HepG2 (cell line): ENCODE data around the gene CACNA2D1. TPM values are rescaled to one million over a fixed set of nuclear protein-coding genes. Genes with fewer than 3 reads are reported as not detected.

ENCODE experiments used
- ATAC-seq: fragments of 200-7000 bp; cut with Tn5 transposase; 3 replicates; pipeline ENCODE4 v1.9.1; 2020; ENCODE audit warnings: mild to moderate bottlenecking, moderate library complexity
- BruUV-seq: library from RNA; stranded (reverse); fragments of 400-500 nt; replicated peaks from 2 replicates; lab custom pipeline; 2021; lab: Mats Ljungman, UMichigan
- CTCF ChIA-PET: fragments of 300-600 bp; formaldehyde crosslinking; extraction: SDS; loops from one replicate; lab custom pipeline; 2021; ENCODE audit warnings: low total read pairs, inconsistent platforms, low intra/inter-chr PET ratio; lab: Yijun Ruan, JAX
- POLR2A ChIA-PET: fragments of 350-600 bp; sonication (Branson Sonifier 250); formaldehyde crosslinking; loops from one replicate; lab custom pipeline; 2020; ENCODE audit warnings: antibody characterized with exemption, inconsistent platforms; lab: Yijun Ruan, JAX
- DNase-seq: peaks from one replicate; pipeline ENCODE4 v3.0.0-alpha.2; 2015; ENCODE audit warnings: low spot score
- FAIRE-seq: peaks from 3 replicates; lab custom pipeline; 2011; peaks lifted over from hg19 to GRCh38; lab: Jason Lieb, UNC
- H2AFZ ChIP-seq: one replicate; pipeline ENCODE4 v1.6.1; 2011; ENCODE audit warnings: low read length, inconsistent platforms
- H3K27ac ChIP-seq: fragments of 300-600 bp; 3 replicates; pipeline ENCODE4 v1.8.0; 2011; ENCODE audit warnings: mixed run types, mild to moderate bottlenecking, mixed read lengths, low read length, inconsistent platforms; ENCODE audit not compliant: insufficient read depth; ENCODE audit errors: extremely low read length
- H3K27me3 ChIP-seq, 2 experiments: fragments of 200-600 bp in 1 of 2; 2 replicates in 1 of 2; 3 replicates in 1 of 2; pipeline versions ENCODE4 v1.6.0 to v1.8.0; 2011; ENCODE audit warnings: low read length in 2 of 2, mild to moderate bottlenecking in 2 of 2, moderate library complexity in 2 of 2, inconsistent platforms in 1 of 2; ENCODE audit not compliant: insufficient read depth in 2 of 2, control insufficient read depth in 1 of 2
- H3K36me3 ChIP-seq, 2 experiments: fragments of 200-600 bp in 1 of 2; replicated peaks in 1 of 2; 2 replicates in 1 of 2; 3 replicates in 1 of 2; pipeline versions ENCODE4 v1.5.1 to v1.8.0; 2011; ENCODE audit warnings: low read length in 2 of 2, inconsistent platforms in 1 of 2; ENCODE audit not compliant: insufficient read depth in 2 of 2, control insufficient read depth in 1 of 2
- H3K4me1 ChIP-seq: 2 replicates; pipeline ENCODE4 v1.5.1; 2012; ENCODE audit warnings: low read length, inconsistent platforms; ENCODE audit not compliant: insufficient read depth
- H3K4me2 ChIP-seq: 2 replicates; pipeline ENCODE4 v1.6.0; 2011; ENCODE audit warnings: low read depth, low read length, inconsistent platforms
- H3K4me3 ChIP-seq, 3 experiments: fragments of 200-600 bp in 1 of 3; sonication (generic), shearing (Covaris generic) in 1 of 3; replicated peaks in 1 of 3; 2 replicates each; pipeline ENCODE4 v1.5.1; 2011 to 2016; ENCODE audit warnings: low read length in 3 of 3, inconsistent platforms in 2 of 3, low read depth in 2 of 3, mild to moderate bottlenecking in 2 of 3, control low read depth in 1 of 3, mixed read lengths in 1 of 3; ENCODE audit not compliant: insufficient read depth in 1 of 3
- H3K79me2 ChIP-seq: one replicate; pipeline ENCODE4 v1.6.1; 2011; ENCODE audit warnings: low read length, inconsistent platforms; ENCODE audit not compliant: insufficient read depth
- H3K9ac ChIP-seq: 2 replicates; pipeline ENCODE4 v1.6.0; 2011; ENCODE audit warnings: mild to moderate bottlenecking, low read depth, low read length, inconsistent platforms; ENCODE audit not compliant: insufficient read depth
- H3K9me3 ChIP-seq: 2 replicates; pipeline ENCODE4 v1.5.1; 2012; ENCODE audit warnings: mild to moderate bottlenecking, low read length
- H4K20me1 ChIP-seq: 2 replicates; pipeline ENCODE4 v1.6.0; 2011; ENCODE audit warnings: inconsistent platforms, mild to moderate bottlenecking, low read length, moderate library complexity; ENCODE audit not compliant: insufficient read depth
- GATA4 ChIP-seq: sonication (generic); IDR thresholded peaks from 2 replicates; pipeline ENCODE4 v1.6.1; 2016; ENCODE audit warnings: antibody characterized with exemption, low read depth, borderline replicate concordance
- HMGA1 ChIP-seq: sonication (generic); formaldehyde crosslinking; conservative IDR thresholded peaks from 2 replicates; pipeline ENCODE4 v1.4.0; 2020; ENCODE audit warnings: missing genetic modification reagents
- HMGXB3 ChIP-seq: sonication (generic); formaldehyde crosslinking; IDR thresholded peaks from 2 replicates; pipeline ENCODE4 v1.4.0; 2020; ENCODE audit warnings: missing genetic modification reagents, borderline replicate concordance
- KDM5B ChIP-seq: sonication (generic); formaldehyde crosslinking; IDR thresholded peaks from 2 replicates; pipeline ENCODE4 v1.4.0; 2020; ENCODE audit warnings: missing genetic modification reagents, mild to moderate bottlenecking, borderline replicate concordance
- MTERF4 ChIP-seq: sonication (generic); formaldehyde crosslinking; IDR thresholded peaks from 2 replicates; pipeline ENCODE4 v1.8.0; 2023; ENCODE audit warnings: mild to moderate bottlenecking, missing genetic modification reagents
- MTF1 ChIP-seq: sonication (generic); formaldehyde crosslinking; IDR thresholded peaks from 2 replicates; pipeline ENCODE4 v1.5.0; 2020; ENCODE audit warnings: missing genetic modification reagents
- PITX1 ChIP-seq: sonication (generic); formaldehyde crosslinking; IDR thresholded peaks from 2 replicates; pipeline ENCODE4 v1.5.1; 2020; ENCODE audit warnings: mild to moderate bottlenecking, missing genetic modification reagents
- POGZ ChIP-seq: sonication (generic); formaldehyde crosslinking; IDR thresholded peaks from 2 replicates; pipeline ENCODE4 v1.4.0; 2020; ENCODE audit warnings: mild to moderate bottlenecking, missing genetic modification reagents
- SAP130 ChIP-seq: IDR thresholded peaks from 2 replicates; pipeline ENCODE4 v1.6.1; 2016; ENCODE audit warnings: low read depth
- THYN1 ChIP-seq: sonication (generic); formaldehyde crosslinking; IDR thresholded peaks from 2 replicates; pipeline ENCODE4 v1.8.1; 2023; ENCODE audit warnings: low read depth, mild to moderate bottlenecking, moderate library complexity, missing genetic modification reagents, borderline replicate concordance
- WGBS: methylation state at CpG from one replicate; pipeline ENCODE4 v1.1.6; 2017; ENCODE audit warnings: low lambda C conversion rate; 5-methylcytosine and 5-hydroxymethylcytosine counted together
- in situ Hi-C: cut with HindIII; loops from 2 replicates; pipeline ENCODE4 v1.10.0; 2017; ENCODE audit warnings: low pct_unique_long_range_greater_than_20kb; ENCODE audit not compliant: extremely low pct_ligation_motif_present
- intact Hi-C: fragments of 100-400 bp; cut with micrococcal nuclease; formaldehyde crosslinking; loops from one replicate; pipeline ENCODE4 v1.10.0; 2022; ENCODE audit not compliant: unreplicated experiment
- polyA plus RNA-seq, 8 experiments: library from polyadenylated mRNA; depleted of rRNA in 3 of 8; stranded (reverse) in 7 of 8; unstranded in 1 of 8; fragments of >200 nt; fragmentation: Illumina TruSeq in 4 of 8; extraction: Trizol in 4 of 8; gene quantifications; 2 replicates each; pipeline versions ENCODE4 v1.2.1 to v1.2.3, GENCODE V29; 2011 to 2016; ENCODE audit warnings: low read depth in 4 of 8, missing spikeins in 1 of 8, mixed read lengths in 1 of 8; ENCODE audit not compliant: insufficient read depth in 1 of 8
- total RNA-seq, 5 experiments: library from RNA; depleted of rRNA; stranded (reverse); fragments of >200 nt; fragmentation: Illumina TruSeq; extraction: Trizol; gene quantifications; 2 replicates each; pipeline ENCODE4 v1.2.3, GENCODE V29; 2016; ENCODE audit warnings: low read depth in 1 of 5
- TF ChIP-seq, protein P1 (sequence below): sonication (generic); formaldehyde crosslinking; conservative IDR thresholded peaks from 2 replicates; pipeline ENCODE4 v1.8.1; 2023; ENCODE audit warnings: missing genetic modification reagents
- TF ChIP-seq, protein P2 (sequence below): sonication (generic); formaldehyde crosslinking; IDR thresholded peaks from 2 replicates; pipeline ENCODE4 v1.5.0; 2020; ENCODE audit warnings: mild to moderate bottlenecking, missing genetic modification reagents, moderate library complexity
- TF ChIP-seq, protein P3 (sequence below): IDR thresholded peaks from 2 replicates; pipeline ENCODE4 v1.6.1; 2016

Gene CACNA2D1
- total and polyA plus RNA-seq, 2 of the 13 experiments (the other 11 are each of a cell fraction or from before 2014, with no cell fraction given), result not detected

DNA sequence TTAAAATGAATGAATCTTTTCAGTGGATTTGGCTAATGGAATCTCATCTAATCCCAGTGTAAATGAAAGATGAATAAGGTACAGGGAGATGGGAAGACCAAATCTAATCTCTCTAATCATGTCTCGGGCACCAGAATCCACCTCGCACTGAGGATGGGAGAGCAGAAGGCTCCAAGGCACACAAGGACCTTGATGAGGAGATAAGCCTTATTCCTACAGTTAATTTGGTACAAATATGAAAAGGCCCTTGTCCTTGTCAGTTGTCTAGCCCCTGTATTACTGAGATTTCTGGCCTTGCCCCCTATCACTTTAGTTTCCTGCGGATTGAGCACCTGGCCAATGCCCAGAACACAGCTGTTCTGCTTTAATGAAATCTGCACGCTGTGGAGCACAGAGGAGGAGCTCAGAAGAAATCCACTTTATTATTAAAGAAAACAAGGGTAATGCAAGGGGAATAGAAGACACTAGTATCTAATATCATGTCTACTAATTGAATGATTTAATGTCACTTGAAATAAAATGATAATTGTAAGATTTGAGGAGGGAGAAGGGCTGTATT is 352.4 kb downstream of the CACNA2D1 start (continued):
- TF ChIP-seq, protein P1, sequence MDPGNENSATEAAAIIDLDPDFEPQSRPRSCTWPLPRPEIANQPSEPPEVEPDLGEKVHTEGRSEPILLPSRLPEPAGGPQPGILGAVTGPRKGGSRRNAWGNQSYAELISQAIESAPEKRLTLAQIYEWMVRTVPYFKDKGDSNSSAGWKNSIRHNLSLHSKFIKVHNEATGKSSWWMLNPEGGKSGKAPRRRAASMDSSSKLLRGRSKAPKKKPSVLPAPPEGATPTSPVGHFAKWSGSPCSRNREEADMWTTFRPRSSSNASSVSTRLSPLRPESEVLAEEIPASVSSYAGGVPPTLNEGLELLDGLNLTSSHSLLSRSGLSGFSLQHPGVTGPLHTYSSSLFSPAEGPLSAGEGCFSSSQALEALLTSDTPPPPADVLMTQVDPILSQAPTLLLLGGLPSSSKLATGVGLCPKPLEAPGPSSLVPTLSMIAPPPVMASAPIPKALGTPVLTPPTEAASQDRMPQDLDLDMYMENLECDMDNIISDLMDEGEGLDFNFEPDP, result no peak
- TF ChIP-seq, protein P2, sequence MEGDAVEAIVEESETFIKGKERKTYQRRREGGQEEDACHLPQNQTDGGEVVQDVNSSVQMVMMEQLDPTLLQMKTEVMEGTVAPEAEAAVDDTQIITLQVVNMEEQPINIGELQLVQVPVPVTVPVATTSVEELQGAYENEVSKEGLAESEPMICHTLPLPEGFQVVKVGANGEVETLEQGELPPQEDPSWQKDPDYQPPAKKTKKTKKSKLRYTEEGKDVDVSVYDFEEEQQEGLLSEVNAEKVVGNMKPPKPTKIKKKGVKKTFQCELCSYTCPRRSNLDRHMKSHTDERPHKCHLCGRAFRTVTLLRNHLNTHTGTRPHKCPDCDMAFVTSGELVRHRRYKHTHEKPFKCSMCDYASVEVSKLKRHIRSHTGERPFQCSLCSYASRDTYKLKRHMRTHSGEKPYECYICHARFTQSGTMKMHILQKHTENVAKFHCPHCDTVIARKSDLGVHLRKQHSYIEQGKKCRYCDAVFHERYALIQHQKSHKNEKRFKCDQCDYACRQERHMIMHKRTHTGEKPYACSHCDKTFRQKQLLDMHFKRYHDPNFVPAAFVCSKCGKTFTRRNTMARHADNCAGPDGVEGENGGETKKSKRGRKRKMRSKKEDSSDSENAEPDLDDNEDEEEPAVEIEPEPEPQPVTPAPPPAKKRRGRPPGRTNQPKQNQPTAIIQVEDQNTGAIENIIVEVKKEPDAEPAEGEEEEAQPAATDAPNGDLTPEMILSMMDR (CRISPR knock-in tag), result no peak
- TF ChIP-seq KDM5B (CRISPR knock-in tag) (no peak), PITX1 (CRISPR knock-in tag) (no peak)

- H3K4me3 ChIP-seq, result no peak overlapping the region
- no peak overlapping the region for H3K4me2 ChIP-seq
- no peaks in the 10 kb centered on the region for H3K4me1 ChIP-seq
- intact Hi-C loops (no loop called here), in situ Hi-C loops (no loop called here)
- no peak for ATAC-seq
- no peaks in the 10 kb centered on the region for H3K27me3 ChIP-seq
- POLR2A ChIA-PET, result no interaction called here
- no peaks in the 10 kb centered on the region for H3K9me3 ChIP-seq
- H3K36me3 ChIP-seq, result no peaks in the 10 kb centered on the region
- no peaks in the 10 kb centered on the region for H3K79me2 ChIP-seq
- BruUV-seq, result no TSS peak
- no peak overlapping the region for H2AFZ ChIP-seq
- FAIRE-seq, result no peak
- no peak for DNase-seq
- no peak overlapping the region for H3K27ac ChIP-seq
- WGBS, result 0% methylated on average over 4 of the region's 4 CpGs
- H3K9ac ChIP-seq, result no peak overlapping the region
- CTCF ChIA-PET, result no interaction called here
- H4K20me1 ChIP-seq, result no peaks in the 10 kb centered on the region
- TF ChIP-seq MTERF4 (CRISPR knock-in tag) (no peak), GATA4 (no peak), HMGA1 (CRISPR knock-in tag) (no peak), HMGXB3 (CRISPR knock-in tag) (no peak), MTF1 (CRISPR knock-in tag) (no peak), SAP130 (CRISPR knock-in tag) (no peak), THYN1 (CRISPR knock-in tag) (no peak), POGZ (no peak)
- TF ChIP-seq, protein P3, sequence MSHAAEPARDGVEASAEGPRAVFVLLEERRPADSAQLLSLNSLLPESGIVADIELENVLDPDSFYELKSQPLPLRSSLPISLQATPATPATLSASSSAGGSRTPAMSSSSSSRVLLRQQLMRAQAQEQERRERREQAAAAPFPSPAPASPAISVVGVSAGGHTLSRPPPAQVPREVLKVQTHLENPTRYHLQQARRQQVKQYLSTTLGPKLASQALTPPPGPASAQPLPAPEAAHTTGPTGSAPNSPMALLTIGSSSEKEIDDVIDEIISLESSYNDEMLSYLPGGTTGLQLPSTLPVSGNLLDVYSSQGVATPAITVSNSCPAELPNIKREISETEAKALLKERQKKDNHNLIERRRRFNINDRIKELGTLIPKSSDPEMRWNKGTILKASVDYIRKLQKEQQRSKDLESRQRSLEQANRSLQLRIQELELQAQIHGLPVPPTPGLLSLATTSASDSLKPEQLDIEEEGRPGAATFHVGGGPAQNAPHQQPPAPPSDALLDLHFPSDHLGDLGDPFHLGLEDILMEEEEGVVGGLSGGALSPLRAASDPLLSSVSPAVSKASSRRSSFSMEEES (CRISPR knock-in tag), result no peak
Measured at GRCh38 chr7:82087099-82087498, 356.5 kb downstream of the CACNA2D1 start.
